ENCODE data around the gene KRTAP4-4. TPM values are rescaled to one million over a fixed set of nuclear protein-coding genes. Genes with fewer than 3 reads are reported as not detected.

The KRTAP4-4 gene
- total and polyA plus RNA-seq, 2 of the 8 experiments (the other 6 are each of a cell fraction or from before 2014, with no cell fraction given) = not detected

- H3K27me3 ChIP-seq (replicated peaks in 1 of 4; ENCODE audit: control insufficient read depth in 3 of 4, extremely low read depth in 1 of 4, insufficient read depth in 3 of 4, low read length in 3 of 4) = no peaks in the 10 kb centered on the region
- H3K27ac ChIP-seq (ENCODE audit: low read depth, low read length) = no peak overlapping the region
- H2BK120ac ChIP-seq (replicated peaks; ENCODE audit: low read depth, low read length) = no peak overlapping the region
- H2BK5ac ChIP-seq (ENCODE audit: low read depth, low read length) = no peak overlapping the region
- ChIA-PET CTCF (ENCODE audit: partially characterized antibody) (interaction anchor here (0.6 kb wide), 1 partner anchor 1349 kb away, joined by 3 read pairs; no protein-coding TSS in a partner anchor), POLR2A (ENCODE audit: partially characterized antibody) (no interaction called here)
- H3K4me3 ChIP-seq (ENCODE audit: extremely low read depth in 1 of 4, insufficient read depth in 2 of 4, low read depth in 3 of 4, low read length in 4 of 4) = no peak overlapping the region
- 89% methylated on average over 3 of the region's 3 CpGs; no CpG with 5 or more reads in 1 of the 2 experiments for WGBS, 2 experiments (ENCODE audit: extremely low coverage in 1 of 2, insufficient coverage in 1 of 2, insufficient read length in 1 of 2, insufficient replicate concordance in 2 of 2, low coverage in 1 of 2, low lambda C conversion rate in 2 of 2, missing lambda C conversion rate in 1 of 2)
- no peaks in the 10 kb centered on the region for H3K79me2 ChIP-seq (ENCODE audit: control insufficient read depth in 1 of 2, insufficient read depth in 2 of 2, low read length in 2 of 2)
- no peaks in the 10 kb centered on the region for H4K20me1 ChIP-seq (replicated peaks in 1 of 2; ENCODE audit: control insufficient read depth in 1 of 2, insufficient read depth in 2 of 2, low read length in 2 of 2)
- H2BK15ac ChIP-seq (ENCODE audit: low read length) = no peak overlapping the region
- no peak overlapping the region for H3K23ac ChIP-seq (ENCODE audit: insufficient read length)
- no peak overlapping the region for H3K18ac ChIP-seq (ENCODE audit: extremely low read depth, low read length)
- H2BK12ac ChIP-seq (ENCODE audit: low read depth, low read length) = no peak overlapping the region
- H3K9ac ChIP-seq (replicated peaks in 1 of 4; ENCODE audit: extremely low read depth in 1 of 4, low read depth in 3 of 4, low read length in 3 of 4) = no peak overlapping the region
- no peak overlapping the region for H3K14ac ChIP-seq (ENCODE audit: insufficient read length)
- H4K5ac ChIP-seq (ENCODE audit: insufficient read length, low read depth, low read length) = no peak overlapping the region
- H3K79me1 ChIP-seq (ENCODE audit: low read depth, low read length) = no peaks in the 10 kb centered on the region
- DNase-seq (ENCODE audit: low read depth in 1 of 2, low spot score in 2 of 2) = no peak
- H3K4me1 ChIP-seq (replicated peaks in 1 of 4; ENCODE audit: control insufficient read depth in 3 of 4, insufficient read depth in 4 of 4, low read length in 3 of 4) = no peaks in the 10 kb centered on the region
- no peak overlapping the region for H4K91ac ChIP-seq (replicated peaks; ENCODE audit: insufficient read length, low read length)
- no peaks in the 10 kb centered on the region for H3K36me3 ChIP-seq (ENCODE audit: control insufficient read depth in 2 of 4, insufficient read depth in 4 of 4, low read length in 3 of 4)
- no peak overlapping the region for H3K4ac ChIP-seq (replicated peaks; ENCODE audit: insufficient read length, low read depth, low read length)
- no peak overlapping the region for H2AFZ ChIP-seq (ENCODE audit: low read length)
- no peak overlapping the region for H2BK20ac ChIP-seq (ENCODE audit: low read length)
- H3K9me3 ChIP-seq (ENCODE audit: insufficient read depth in 2 of 2, low read depth in 1 of 2, low read length in 1 of 2) = no peaks in the 10 kb centered on the region
- no peak for FAIRE-seq
- no peak overlapping the region for H4K8ac ChIP-seq (ENCODE audit: extremely low read depth, insufficient read depth, low read length)
- no peaks in the 10 kb centered on the region; the same call in 1 of the 2 replicates for H3K23me2 ChIP-seq (ENCODE audit: low read depth, low read length)
- no peak overlapping the region for H2AK5ac ChIP-seq (ENCODE audit: low read depth, low read length)
- H3K56ac ChIP-seq (replicated peaks; ENCODE audit: insufficient read length, low read depth, low read length) = no peak overlapping the region
- H3K4me2 ChIP-seq (ENCODE audit: insufficient read depth in 1 of 2, low read depth in 2 of 2, low read length in 2 of 2) = no peak overlapping the region
- TF ChIP-seq BRCA1 (IDR thresholded peaks at IDR 0.05; ENCODE audit: low read depth, low read length) = no peak
- no peak for TF ChIP-seq CHD2 (IDR thresholded peaks at IDR 0.05; ENCODE audit: low read length)
Observed at GRCh38 chr17:41178341-41178740, 17.8 kb upstream of the KRTAP4-4 start.

Data from H1 (cell line).